HCT116 (cell line): ENCODE results near the gene CD2. TPM values are rescaled to one million over a fixed set of nuclear protein-coding genes. Genes with fewer than 3 reads are reported as not detected.

ENCODE experiments used
- ATAC-seq: fragments of 200-7000 bp; cut with Tn5 transposase; 2 replicates; pipeline ENCODE4 v1.9.1; 2020; ENCODE audit warnings: mild to moderate bottlenecking, moderate library complexity
- BruUV-seq: library from RNA; stranded (reverse); fragments of 400-500 nt; replicated peaks from 2 replicates; lab custom pipeline; 2021; lab: Mats Ljungman, UMichigan
- CTCF ChIA-PET: fragments of 300-600 bp; sonication (Branson Sonifier 250); formaldehyde crosslinking; loops from one replicate; lab custom pipeline; 2021; ENCODE audit warnings: antibody characterized with exemption; lab: Charles Lee
- POLR2A ChIA-PET: fragments of 300-600, 350-600 bp; sonication (Branson Sonifier 250); formaldehyde crosslinking; loops from one replicate; lab custom pipeline; 2021; ENCODE audit warnings: antibody characterized with exemption; lab: Charles Lee
- RAD21 ChIA-PET, 2 experiments: fragments of 300-600 bp; sonication (Branson Sonifier 250); formaldehyde crosslinking; loops; one replicate each; lab custom pipeline; 2023; ENCODE audit warnings: low total read pairs in 2 of 2; ENCODE audit not compliant: uncharacterized antibody in 2 of 2, unreplicated experiment in 2 of 2, low non-redundant PET in 1 of 2; lab: Charles Lee
- DNase-seq: peaks from one replicate; pipeline ENCODE4 v3.0.0-alpha.2; 2010; ENCODE audit warnings: low read depth, low spot score
- H2AFZ ChIP-seq: fragments of 200-600 bp; shearing (Covaris generic), sonication (generic); 2 replicates; pipeline ENCODE4 v1.6.1; 2017; ENCODE audit warnings: low read depth, mixed run types, mixed read lengths, antibody characterized with exemption, low read length; ENCODE audit not compliant: poor library complexity, severe bottlenecking
- H3K27ac ChIP-seq: 2 replicates; pipeline ENCODE4 v1.5.1; 2012; ENCODE audit warnings: low read depth, low read length
- H3K27me3 ChIP-seq: fragments of 200-600 bp; sonication (generic); 2 replicates; pipeline ENCODE4 v1.6.1; 2016; ENCODE audit warnings: mixed run types, low read length, mixed read lengths; ENCODE audit not compliant: insufficient read depth
- H3K36me3 ChIP-seq, 2 experiments: fragments of 200-500 bp in 1 of 2; fragments of 200-600 bp in 1 of 2; sonication (Bioruptor generic) in 1 of 2; sonication (generic) in 1 of 2; 2 replicates each; pipeline versions ENCODE4 v1.5.1 to v1.6.1; 2014 to 2016; ENCODE audit warnings: low read length in 2 of 2, inconsistent platforms in 1 of 2, mixed read lengths in 1 of 2, mixed run types in 1 of 2; ENCODE audit not compliant: insufficient read depth in 2 of 2, control insufficient read depth in 1 of 2
- H3K4me1 ChIP-seq, 2 experiments: fragments of 200-600 bp in 1 of 2; sonication (generic) in 1 of 2; 2 replicates each; pipeline versions ENCODE4 v1.5.1 to v1.6.1; 2012 to 2017; ENCODE audit warnings: low read length in 2 of 2, inconsistent platforms in 1 of 2, mild to moderate bottlenecking in 1 of 2, mixed read lengths in 1 of 2, mixed run types in 1 of 2, moderate library complexity in 1 of 2; ENCODE audit not compliant: insufficient read depth in 2 of 2, control insufficient read depth in 1 of 2
- H3K4me2 ChIP-seq: fragments of 200-600 bp; sonication (generic); 2 replicates; pipeline ENCODE4 v1.6.1; 2017; ENCODE audit warnings: mixed run types, low read length, mixed read lengths
- H3K4me3 ChIP-seq, 2 experiments: fragments of 200-600 bp in 1 of 2; sonication (generic) in 1 of 2; replicated peaks in 1 of 2; 2 replicates each; pipeline ENCODE4 v1.5.1; 2011 to 2016; ENCODE audit warnings: low read length in 2 of 2, control low read depth in 1 of 2, low read depth in 1 of 2, mild to moderate bottlenecking in 1 of 2, mixed read lengths in 1 of 2, mixed run types in 1 of 2
- H3K79me2 ChIP-seq: fragments of 200-600 bp; sonication (generic); 2 replicates; pipeline ENCODE4 v1.6.1; 2017; ENCODE audit warnings: mild to moderate bottlenecking, mixed run types, low read length, moderate library complexity, mixed read lengths; ENCODE audit not compliant: insufficient read depth
- H3K9ac ChIP-seq: fragments of 200-600 bp; sonication (generic); 2 replicates; pipeline ENCODE4 v1.6.1; 2016; ENCODE audit warnings: low read length, mixed read lengths
- H3K9me2 ChIP-seq: fragments of 200-600 bp; sonication (generic), shearing (Covaris generic); 2 replicates; pipeline ENCODE4 v1.6.1; 2017; ENCODE audit warnings: mixed run types, mild to moderate bottlenecking, moderate library complexity; ENCODE audit not compliant: insufficient read depth
- H3K9me3 ChIP-seq, 2 experiments: fragments of 200-500 bp in 1 of 2; fragments of 200-600 bp in 1 of 2; sonication (Bioruptor generic) in 1 of 2; sonication (generic) in 1 of 2; 2 replicates each; pipeline ENCODE4 v1.6.1; 2014 to 2017; ENCODE audit warnings: low read length in 2 of 2, mixed read lengths in 2 of 2, inconsistent platforms in 1 of 2, low read depth in 1 of 2, mild to moderate bottlenecking in 1 of 2, mixed run types in 1 of 2, moderate library complexity in 1 of 2; ENCODE audit not compliant: control insufficient read depth in 1 of 2, insufficient read depth in 1 of 2
- H4K20me1 ChIP-seq: fragments of 200-600 bp; sonication (generic), shearing (Covaris generic); 2 replicates; pipeline ENCODE4 v1.6.1; 2017; ENCODE audit warnings: mixed run types, mild to moderate bottlenecking, moderate library complexity; ENCODE audit not compliant: insufficient read depth
- ATF3 ChIP-seq: IDR thresholded peaks from 2 replicates; pipeline ENCODE4 v1.6.1; 2012
- CBX3 ChIP-seq: IDR thresholded peaks from 2 replicates; pipeline ENCODE4 v1.6.1; 2012; ENCODE audit warnings: low read depth
- EZH2 ChIP-seq: fragments of 200-600 bp; sonication (generic); IDR thresholded peaks from 2 replicates; pipeline ENCODE4 v1.6.1; 2017; ENCODE audit warnings: antibody characterized with exemption, mixed run types
- EZH2phosphoT487 ChIP-seq: fragments of 200-600 bp; IDR thresholded peaks from 2 replicates; pipeline ENCODE4 v1.6.1; 2018; ENCODE audit warnings: antibody characterized with exemption, borderline replicate concordance
- RAD21 ChIP-seq: IDR thresholded peaks from 2 replicates; pipeline ENCODE4 v1.6.1; 2012; ENCODE audit warnings: low read depth, mild to moderate bottlenecking
- SP1 ChIP-seq: IDR thresholded peaks from 2 replicates; pipeline ENCODE4 v1.6.1; 2012; ENCODE audit warnings: low read depth
- TCF7L2 ChIP-seq: IDR thresholded peaks from 2 replicates; pipeline ENCODE4 v1.7.0; 2011; ENCODE audit warnings: borderline replicate concordance, inconsistent platforms; ENCODE audit not compliant: insufficient read depth, insufficient read length; ENCODE audit errors: extremely low read depth
- YY1 ChIP-seq: IDR thresholded peaks from 2 replicates; pipeline ENCODE4 v1.6.1; 2011; ENCODE audit warnings: low read length, low read depth, moderate library complexity, mild to moderate bottlenecking; ENCODE audit not compliant: insufficient replicate concordance; ENCODE audit errors: extremely low read depth
- ZFX ChIP-seq: fragments of 450-650 bp; IDR thresholded peaks from 2 replicates; pipeline ENCODE4 v1.6.1; 2017
- ZNF274 ChIP-seq: fragments of 200-500 bp; sonication (Bioruptor generic); IDR thresholded peaks from 2 replicates; pipeline ENCODE4 v1.6.1; 2014; ENCODE audit warnings: mild to moderate bottlenecking, low read depth, low read length, inconsistent platforms
- intact Hi-C: fragments of 100-400 bp; cut with micrococcal nuclease; formaldehyde crosslinking; loops from 2 replicates; pipeline ENCODE4 v1.10.0; 2022
- total RNA-seq: library from RNA; stranded (reverse); gene quantifications from one replicate; pipeline ENCODE4 v1.2.1, GENCODE V29; 2021; ENCODE audit not compliant: unreplicated experiment

Gene CD2
- total RNA-seq, 1 experiment from 2014 or later = 0.57 TPM

- no peaks in the 10 kb centered on the region for H3K36me3 ChIP-seq
- no peak overlapping the region for H2AFZ ChIP-seq
- no TSS peak for BruUV-seq
- no peak overlapping the region for H3K4me2 ChIP-seq
- intact Hi-C loops = no loop called here
- H3K4me1 ChIP-seq = no peaks in the 10 kb centered on the region
- no peak overlapping the region for H3K9ac ChIP-seq
- TF ChIP-seq ATF3 (no peak), ZNF274 (no peak), CBX3 (no peak)
- no peak overlapping the region for H3K27ac ChIP-seq
- H3K9me3 ChIP-seq = peaks cover 9 to 12% of the 10 kb centered on the region in 2 experiments; a peak in 2 of 4 replicates
- ATAC-seq = no peak
- DNase-seq = no peak
- ChIA-PET CTCF (no interaction called here), POLR2A (no interaction called here), RAD21 (no interaction called here)
- no peaks in the 10 kb centered on the region for H3K9me2 ChIP-seq
- H3K4me3 ChIP-seq = no peak overlapping the region
- no peaks in the 10 kb centered on the region for H4K20me1 ChIP-seq
- no peaks in the 10 kb centered on the region for H3K79me2 ChIP-seq
- no peaks in the 10 kb centered on the region for H3K27me3 ChIP-seq
Observed at GRCh38 chr1:116751146-116751545, 3.1 kb upstream of the CD2 start.

GRCh38 chr1:116751621-116752020 lies 2.6 kb upstream of the CD2 start:
- H3K27ac ChIP-seq = no peak overlapping the region
- intact Hi-C loops = no loop called here
- POLR2A ChIA-PET = no interaction called here
- RAD21 ChIA-PET = no interaction called here
- no peaks in the 10 kb centered on the region for H3K27me3 ChIP-seq
- H2AFZ ChIP-seq = no peak overlapping the region
- H4K20me1 ChIP-seq = no peaks in the 10 kb centered on the region
- no peak for ATAC-seq
- CTCF ChIA-PET = no interaction called here
- peaks cover 9 to 12% of the 10 kb centered on the region in 2 experiments; a peak in 2 of 4 replicates for H3K9me3 ChIP-seq
- H3K79me2 ChIP-seq = no peaks in the 10 kb centered on the region
- BruUV-seq = no TSS peak
- H3K9ac ChIP-seq = no peak overlapping the region
- no peak overlapping the region for H3K4me2 ChIP-seq
- H3K9me2 ChIP-seq = no peaks in the 10 kb centered on the region
- DNase-seq = no peak
- H3K4me3 ChIP-seq = no peak overlapping the region
- TF ChIP-seq ZFX (no peak), YY1 (no peak), EZH2 (no peak), ATF3 (no peak), EZH2phosphoT487 (no peak), SP1 (no peak), ZNF274 (no peak), RAD21 (no peak), CBX3 (no peak), TCF7L2 (no peak)
- H3K4me1 ChIP-seq = no peaks in the 10 kb centered on the region
- H3K36me3 ChIP-seq = no peaks in the 10 kb centered on the region
